ENCODE results near the gene MAPKAPK2. TPM values are rescaled to one million over a fixed set of nuclear protein-coding genes. Genes with fewer than 3 reads are reported as not detected.
"Not testable (repeated sequence)": the region's sequence is repeated elsewhere in the genome, so short reads cannot be mapped to it uniquely, and the experiment has no call there.

The MAPKAPK2 gene
- total RNA-seq, 1 experiment from 2014 or later = 54.9 TPM

- TF ChIP-seq PRDM15 (CRISPR knock-in tag; IDR thresholded peaks at IDR 0.05) = no peak
- no peak for TF ChIP-seq STAT6 (CRISPR knock-in tag; conservative IDR thresholded peaks at IDR 0.05; ENCODE audit: low read depth)
- no peak for TF ChIP-seq E2F1 (CRISPR knock-in tag; IDR thresholded peaks at IDR 0.05)
- no peak for TF ChIP-seq NFE2L1 (CRISPR knock-in tag; IDR thresholded peaks at IDR 0.05)
- no peak for TF ChIP-seq ZNF281 (CRISPR knock-in tag; IDR thresholded peaks at IDR 0.05)
- no peak for TF ChIP-seq ETV6 (CRISPR knock-in tag; IDR thresholded peaks at IDR 0.05)
These were observed 93.3 kb downstream of the MAPKAPK2 start (continued) for GRCh38 chr1:206778031-206778430.

GRCh38 chr1:206778911-206779310 lies 94.2 kb downstream of the MAPKAPK2 start:
- H3K36me3 Mint-ChIP-seq; H3K27ac Mint-ChIP-seq; H3K4me3 Mint-ChIP-seq; CTCF ChIA-PET; H3K9me3 Mint-ChIP-seq; POLR2A ChIA-PET; H3K27me3 Mint-ChIP-seq (ENCODE audit: low read depth); DNase-seq (ENCODE audit: low spot score); ATAC-seq; H3K4me1 Mint-ChIP-seq: not testable (repeated sequence)

GRCh38 chr1:206779638-206780037 lies 94.9 kb downstream of the MAPKAPK2 start:
- no peak overlapping the region for H3K4me3 Mint-ChIP-seq
- no peak for DNase-seq (ENCODE audit: low spot score)
- no peaks in the 10 kb centered on the region for H3K9me3 Mint-ChIP-seq
- no peaks in the 10 kb centered on the region for H3K27me3 Mint-ChIP-seq (ENCODE audit: low read depth)
- no peak overlapping the region for H3K27ac Mint-ChIP-seq
- no peaks in the 10 kb centered on the region for H3K36me3 Mint-ChIP-seq
- H3K4me1 Mint-ChIP-seq = peaks cover 4% of the 10 kb centered on the region; the same call in 1 of the 2 replicates
- no peak for ATAC-seq
- ChIA-PET CTCF (no interaction called here), POLR2A (no interaction called here)
- TF ChIP-seq USF2 (CRISPR knock-in tag; IDR thresholded peaks at IDR 0.05) = no peak
- no peak for TF ChIP-seq MAX (CRISPR knock-in tag; IDR thresholded peaks at IDR 0.05)
- no peak for TF ChIP-seq ZNF219 (CRISPR knock-in tag; IDR thresholded peaks at IDR 0.05; ENCODE audit: borderline replicate concordance)
- no peak for TF ChIP-seq ZBTB21 (CRISPR knock-in tag; IDR thresholded peaks at IDR 0.05; ENCODE audit: borderline replicate concordance)
- TF ChIP-seq E2F5 (CRISPR knock-in tag; IDR thresholded peaks at IDR 0.05) = no peak
- TF ChIP-seq ZNF396 (CRISPR knock-in tag; IDR thresholded peaks at IDR 0.05; ENCODE audit: borderline replicate concordance) = no peak
- no peak for TF ChIP-seq ZNF425 (CRISPR knock-in tag; conservative IDR thresholded peaks at IDR 0.05)
- no peak for TF ChIP-seq ZNF232 (CRISPR knock-in tag; IDR thresholded peaks at IDR 0.05)
- TF ChIP-seq CBFB (CRISPR knock-in tag; IDR thresholded peaks at IDR 0.05; ENCODE audit: low read depth) = no peak
